Activated CD4-positive, alpha-beta T cell treated with anti-CD3 and anti-CD28 coated beads for 36 hours (primary cell): ENCODE data around the gene RPP25. TPM values are rescaled to one million over a fixed set of nuclear protein-coding genes. Genes with fewer than 3 reads are reported as not detected.
A peak's percentile ranks its signal among the peaks of the same experiment; 100 is the strongest.
"Not testable (repeated sequence)": the region's sequence is repeated elsewhere in the genome, so short reads cannot be mapped to it uniquely, and the experiment has no call there.

ENCODE experiments used
- ATAC-seq: fragments of 200-7000 bp; cut with Tn5 transposase; one replicate; pipeline ENCODE4 v1.10.0; 2021; ENCODE audit warnings: mild to moderate bottlenecking, moderate library complexity
- CTCF ChIA-PET: fragments of 350-600 bp; sonication (Branson Sonifier 250); formaldehyde crosslinking; loops from one replicate; lab custom pipeline; 2021; ENCODE audit warnings: antibody characterized with exemption; lab: Charles Lee
- POLR2A ChIA-PET: fragments of 350-600 bp; sonication (Branson Sonifier 250); formaldehyde crosslinking; loops from one replicate; lab custom pipeline; 2021; ENCODE audit warnings: antibody characterized with exemption, inconsistent platforms; lab: Charles Lee
- DNase-seq: peaks from one replicate; pipeline ENCODE4 v3.0.0-alpha.2; 2020
- H3K27ac Mint-ChIP-seq: one replicate; pipeline ENCODE4 v1.8.0; 2021; ENCODE audit warnings: mixed read lengths
- H3K27me3 Mint-ChIP-seq: one replicate; pipeline ENCODE4 v1.8.0; 2021; ENCODE audit warnings: mixed read lengths
- H3K36me3 Mint-ChIP-seq: one replicate; pipeline ENCODE4 v1.8.0; 2021; ENCODE audit warnings: low read depth, mixed read lengths
- H3K4me1 Mint-ChIP-seq: one replicate; pipeline ENCODE4 v1.8.0; 2021; ENCODE audit warnings: mixed read lengths
- H3K4me3 Mint-ChIP-seq: one replicate; pipeline ENCODE4 v1.8.0; 2021; ENCODE audit warnings: mild to moderate bottlenecking, moderate library complexity, mixed read lengths
- H3K9me3 Mint-ChIP-seq: one replicate; pipeline ENCODE4 v1.8.0; 2021; ENCODE audit warnings: low read depth, mixed read lengths
- intact Hi-C, 2 experiments: fragments of 100-400 bp; cut with DNase I in 1 of 2; cut with micrococcal nuclease in 1 of 2; formaldehyde crosslinking; loops; one replicate each; pipeline versions ENCODE4 v1.14.2 to v1.15.1; 2022 to 2024; cut with DNase I, micrococcal nuclease
- total RNA-seq, 2 experiments: library from RNA; stranded (reverse); gene quantifications; one replicate each; pipeline ENCODE4 v1.2.3, GENCODE V29; 2021

RPP25 gene
- total RNA-seq, 2 experiments from 2014 or later: 5.4 to 6.2 TPM

GRCh38 chr15:74955796-74956647 is 550 bp downstream of the RPP25 start:
- peak; percentile 86 for DNase-seq
- Mint-ChIP-seq H3K36me3 (no peaks in the 10 kb centered on the region), H3K4me3 (peak overlapping the region; percentile 63), H3K9me3 (no peaks in the 10 kb centered on the region), H3K27ac (no peak overlapping the region), H3K4me1 (peaks cover 40% of the 10 kb centered on the region), H3K27me3 (peaks cover 25% of the 10 kb centered on the region)
- intact Hi-C loops: loop anchor here (1.0 to 10.0 kb wide), 13 partner anchors 18 to 496 kb away; partner anchors contain the start of genes SCAMP5 (in 2 of the 2), COX5A (in 1 of the 2), CSK (in 1 of the 2) and PPCDC (in 1 of the 2)
- peak; percentile 49 for ATAC-seq
- CTCF ChIA-PET: interaction anchor here (0.7 to 1.5 kb wide), 8 partner anchors 15 to 321 kb away, joined by 3 to 8 read pairs (median 3); partner anchors contain the start of gene SCAMP5
- POLR2A ChIA-PET: interaction anchor here (0.8 to 0.9 kb wide), 2 partner anchors 18 to 136 kb away, joined by 3 read pairs; partner anchors contain the start of gene COX5A

GRCh38 chr15:74955017-74955416 is 1.6 kb downstream of the RPP25 start:
- ATAC-seq: no peak
- POLR2A ChIA-PET: interaction anchor here (0.8 kb wide), 1 partner anchor 137 kb away, joined by 3 read pairs; no protein-coding TSS in a partner anchor
- DNase-seq: peak; percentile 11
- Mint-ChIP-seq H3K36me3 (no peaks in the 10 kb centered on the region), H3K9me3 (no peaks in the 10 kb centered on the region), H3K4me1 (peaks cover 33% of the 10 kb centered on the region), H3K4me3 (peak overlapping the region; percentile 63), H3K27ac (no peak overlapping the region), H3K27me3 (peaks cover 23% of the 10 kb centered on the region)
- intact Hi-C loops: loop anchor here (5.0 to 10.0 kb wide), 3 partner anchors 173 to 497 kb away; partner anchors contain the start of genes CSK (in 1 of the 2) and SIN3A (in 1 of the 2)
- CTCF ChIA-PET: interaction anchor here (0.5 to 2.1 kb wide), 10 partner anchors 10 to 320 kb away, joined by 3 to 11 read pairs (median 3); no protein-coding TSS in a partner anchor

GRCh38 chr15:74954515-74954914 is 2.1 kb downstream of the RPP25 start:
- Mint-ChIP-seq H3K36me3 (no peaks in the 10 kb centered on the region), H3K4me1 (peaks cover 31% of the 10 kb centered on the region), H3K9me3 (no peaks in the 10 kb centered on the region), H3K4me3 (peak overlapping the region; percentile 63), H3K27ac (no peak overlapping the region), H3K27me3 (peaks cover 21% of the 10 kb centered on the region)
- DNase-seq (peak; percentile 33), ATAC-seq (no peak)
- POLR2A ChIA-PET: interaction anchor here (0.7 kb wide), 1 partner anchor 33 kb away, joined by 3 read pairs; no protein-coding TSS in a partner anchor
- intact Hi-C loops: loop anchor here (5.0 to 10.0 kb wide), 2 partner anchors 320 to 582 kb away; no protein-coding TSS in a partner anchor
- CTCF ChIA-PET: interaction anchor here (0.5 to 2.1 kb wide), 6 partner anchors 42 to 320 kb away, joined by 3 to 11 read pairs (median 4); no protein-coding TSS in a partner anchor

GRCh38 chr15:74951006-74951405 is 5.6 kb downstream of the RPP25 start:
- ChIA-PET POLR2A (no interaction called here), CTCF (interaction anchor here (0.5 to 4.0 kb wide), 27 partner anchors 9 to 538 kb away, joined by 3 to 40 read pairs (median 4); partner anchors contain the start of genes COX5A, FAM219B and SCAMP5)
- no peak overlapping the region for H3K27ac Mint-ChIP-seq
- ATAC-seq: no peak
- no peaks in the 10 kb centered on the region for H3K9me3 Mint-ChIP-seq
- H3K4me1 Mint-ChIP-seq: peaks cover 11% of the 10 kb centered on the region
- H3K27me3 Mint-ChIP-seq: no peaks in the 10 kb centered on the region
- intact Hi-C loops: loop anchor here (5.0 to 10.0 kb wide), 2 partner anchors 316 to 579 kb away; no protein-coding TSS in a partner anchor
- no peak for DNase-seq
- no peak overlapping the region for H3K4me3 Mint-ChIP-seq
- no peaks in the 10 kb centered on the region for H3K36me3 Mint-ChIP-seq

- intact Hi-C loops: loop anchor here (1.0 to 10.0 kb wide), 5 partner anchors 49 to 578 kb away; no protein-coding TSS in a partner anchor
- H3K4me3 Mint-ChIP-seq: no peak overlapping the region
- ChIA-PET POLR2A (no interaction called here), CTCF (interaction anchor here (0.5 to 4.0 kb wide), 30 partner anchors 9 to 537 kb away, joined by 3 to 40 read pairs (median 4); partner anchors contain the start of genes COX5A, FAM219B and SCAMP5)
- no peaks in the 10 kb centered on the region for H3K36me3 Mint-ChIP-seq
- ATAC-seq (peak; percentile 87), DNase-seq (peak; percentile 87)
- H3K9me3 Mint-ChIP-seq: no peaks in the 10 kb centered on the region
- peaks cover 7% of the 10 kb centered on the region for H3K4me1 Mint-ChIP-seq
- no peaks in the 10 kb centered on the region for H3K27me3 Mint-ChIP-seq
- H3K27ac Mint-ChIP-seq: no peak overlapping the region
Measured at GRCh38 chr15:74950078-74950908, 6.3 kb downstream of the RPP25 start.

- Mint-ChIP-seq H3K9me3 (no peaks in the 10 kb centered on the region), H3K27ac (peak within 1 kb of the TSS; percentile 91), H3K4me3 (peak within 1 kb of the TSS; percentile 88), H3K27me3 (no peaks in the 10 kb centered on the region), H3K36me3 (peaks cover 10% of the 10 kb centered on the region), H3K4me1 (peaks cover 31% of the 10 kb centered on the region)
- ChIA-PET CTCF (interaction anchor here (0.8 to 1.2 kb wide), 2 partner anchors 13 to 36 kb away, joined by 3 to 5 read pairs; no protein-coding TSS in a partner anchor), POLR2A (interaction anchor here (0.5 to 1.0 kb wide), 7 partner anchors 12 to 158 kb away, joined by 3 to 9 read pairs (median 4); partner anchors contain the start of genes FAM219B and RPP25)
- intact Hi-C loops: loop anchor here (1.0 to 10.0 kb wide), 20 partner anchors 19 to 700 kb away; partner anchors contain the start of genes FAM219B (in 2 of the 2), SCAMP2 (in 2 of the 2), ULK3 (in 2 of the 2) and CLK3 (in 1 of the 2)
- ATAC-seq (peak; percentile 96), DNase-seq (peak; percentile 96)
Measured at GRCh38 chr15:74937590-74938371, 18.8 kb downstream of the RPP25 start, which contains the start of gene COX5A. TSS of gene COX5A (minus strand) at chr15:74938073. CDS start at chr15:74938014, 59 bp downstream.

- intact Hi-C loops: loop anchor here (1.0 to 10.0 kb wide), 5 partner anchors 31 to 700 kb away; partner anchors contain the start of genes CSK (in 1 of the 2), FAM219B (in 1 of the 2) and SCAMP2 (in 1 of the 2)
- Mint-ChIP-seq H3K4me1 (peaks cover 33% of the 10 kb centered on the region), H3K9me3 (no peaks in the 10 kb centered on the region), H3K27me3 (no peaks in the 10 kb centered on the region), H3K4me3 (peak overlapping the region; percentile 88), H3K36me3 (peaks cover 12% of the 10 kb centered on the region), H3K27ac (peak overlapping the region; percentile 86)
- ChIA-PET CTCF (interaction anchor here (0.8 to 1.2 kb wide), 2 partner anchors 13 to 36 kb away, joined by 3 to 5 read pairs; no protein-coding TSS in a partner anchor), POLR2A (interaction anchor here (0.5 to 1.0 kb wide), 2 partner anchors 11 to 87 kb away, joined by 4 to 5 read pairs; no protein-coding TSS in a partner anchor)
- DNase-seq (no peak), ATAC-seq (no peak)
Measured at GRCh38 chr15:74937272-74937589, 19.3 kb downstream of the RPP25 start.

GRCh38 chr15:74935193-74935592 is 21.4 kb downstream of the RPP25 start:
- H3K36me3 Mint-ChIP-seq: peaks cover 16% of the 10 kb centered on the region
- H3K4me3 Mint-ChIP-seq: peak overlapping the region; percentile 58
- H3K27ac Mint-ChIP-seq: peak overlapping the region; percentile 78
- not testable (repeated sequence) for H3K9me3 Mint-ChIP-seq, H3K27me3 Mint-ChIP-seq, ATAC-seq
- peaks cover 33% of the 10 kb centered on the region for H3K4me1 Mint-ChIP-seq
- peak; percentile 28 for DNase-seq
- CTCF ChIA-PET: interaction anchor here (0.6 to 1.7 kb wide), 4 partner anchors 15 to 76 kb away, joined by 3 to 7 read pairs (median 4); no protein-coding TSS in a partner anchor
- POLR2A ChIA-PET: interaction anchor here (0.6 to 0.7 kb wide), 2 partner anchors 26 to 510 kb away, joined by 3 to 5 read pairs; no protein-coding TSS in a partner anchor
- intact Hi-C loops: loop anchor here (5.0 to 10.0 kb wide), 4 partner anchors 60 to 702 kb away; partner anchors contain the start of genes CSK (in 1 of the 2) and SCAMP2 (in 1 of the 2)

GRCh38 chr15:74933573-74933972 is 23.0 kb downstream of the RPP25 start:
- peaks cover 33% of the 10 kb centered on the region for H3K4me1 Mint-ChIP-seq
- H3K27me3 Mint-ChIP-seq: no peaks in the 10 kb centered on the region
- no peaks in the 10 kb centered on the region for H3K9me3 Mint-ChIP-seq
- peak overlapping the region; percentile 42 for H3K27ac Mint-ChIP-seq
- ChIA-PET POLR2A (interaction anchor here (0.6 to 0.8 kb wide), 2 partner anchors 9 to 19 kb away, joined by 3 to 4 read pairs; no protein-coding TSS in a partner anchor), CTCF (interaction anchor here (0.6 to 1.7 kb wide), 6 partner anchors 10 to 473 kb away, joined by 3 to 4 read pairs (median 4); partner anchors contain the start of gene CSK)
- no peak overlapping the region for H3K4me3 Mint-ChIP-seq
- intact Hi-C loops: loop anchor here in 1 of 2 experiments (10.0 kb wide), 1 partner anchor 59 kb away; the partner anchor contains the start of gene SCAMP2
- ATAC-seq (no peak), DNase-seq (no peak)
- H3K36me3 Mint-ChIP-seq: peaks cover 26% of the 10 kb centered on the region
